Measurements from ENCODE around the gene PIEZO1.

- TF ChIP-seq GATA3 (IDR thresholded peaks at IDR 0.05; ENCODE audit: low read depth, low read length) = no peak
- no peak for TF ChIP-seq GATA2 (IDR thresholded peaks at IDR 0.05; ENCODE audit: low read depth, low read length)
Measured at GRCh38 chr16:88694221-88695087, 90.6 kb downstream of the PIEZO1 start.
